Calu3 (cell line): ENCODE data around the gene ARFIP1. TPM values are rescaled to one million over a fixed set of nuclear protein-coding genes. Genes with fewer than 3 reads are reported as not detected.

Source experiments
- BruUV-seq: library from RNA; stranded (reverse); fragments of 400-500 nt; replicated peaks from 2 replicates; lab custom pipeline; 2021; lab: Mats Ljungman, UMichigan
- CTCF ChIA-PET: fragments of 300-600 bp; sonication (Branson Sonifier 250); formaldehyde crosslinking; loops from one replicate; lab custom pipeline; 2022; ENCODE audit warnings: antibody characterized with exemption; lab: Charles Lee
- DNase-seq: peaks from one replicate; pipeline ENCODE4 v3.0.0; 2022
- H3K27ac Mint-ChIP-seq: one replicate; pipeline ENCODE4 v1.8.0; 2022; ENCODE audit warnings: mixed read lengths; ENCODE audit not compliant: unreplicated experiment
- H3K27me3 Mint-ChIP-seq: one replicate; pipeline ENCODE4 v1.8.0; 2022; ENCODE audit warnings: mixed read lengths; ENCODE audit not compliant: unreplicated experiment
- H3K36me3 Mint-ChIP-seq: one replicate; pipeline ENCODE4 v1.8.0; 2022; ENCODE audit warnings: mild to moderate bottlenecking, moderate library complexity, mixed read lengths; ENCODE audit not compliant: insufficient read depth, unreplicated experiment
- H3K4me1 Mint-ChIP-seq: one replicate; pipeline ENCODE4 v1.8.0; 2022; ENCODE audit warnings: mild to moderate bottlenecking, low read depth, mixed read lengths; ENCODE audit not compliant: unreplicated experiment
- H3K4me3 Mint-ChIP-seq: one replicate; pipeline ENCODE4 v1.8.0; 2022; ENCODE audit warnings: mild to moderate bottlenecking, low read depth, moderate library complexity, mixed read lengths; ENCODE audit not compliant: unreplicated experiment
- H3K9me3 Mint-ChIP-seq: one replicate; pipeline ENCODE4 v1.8.0; 2022; ENCODE audit warnings: low read depth, mixed read lengths; ENCODE audit not compliant: unreplicated experiment
- CTCF ChIP-seq: fragments of 200-600 bp; IDR thresholded peaks from one replicate; pipeline ENCODE4 v1.8.0; 2022; ENCODE audit warnings: antibody characterized with exemption; ENCODE audit not compliant: unreplicated experiment
- intact Hi-C: fragments of 100-400 bp; cut with micrococcal nuclease; formaldehyde crosslinking; loops from one replicate; pipeline ENCODE4 v1.10.0; 2022; ENCODE audit not compliant: unreplicated experiment
- total RNA-seq: library from RNA; stranded (reverse); gene quantifications from 2 replicates; pipeline ENCODE4 v1.2.3, GENCODE V29; 2022

ARFIP1 gene
- total RNA-seq, 1 experiment from 2014 or later, result 35.5 TPM

- CTCF ChIA-PET, result no interaction called here
- no peaks in the 10 kb centered on the region for H3K9me3 Mint-ChIP-seq
- H3K36me3 Mint-ChIP-seq, result no peaks in the 10 kb centered on the region
- H3K4me3 Mint-ChIP-seq, result no peak overlapping the region
- intact Hi-C loops, result no loop called here
- no peak overlapping the region for H3K27ac Mint-ChIP-seq
- TF ChIP-seq CTCF, result no peak
- H3K27me3 Mint-ChIP-seq, result no peaks in the 10 kb centered on the region
- peaks cover 7% of the 10 kb centered on the region for H3K4me1 Mint-ChIP-seq
- no peak for DNase-seq
- BruUV-seq, result no TSS peak
These were observed 7.8 kb upstream of the ARFIP1 start for GRCh38 chr4:152771741-152772533.

- H3K9me3 Mint-ChIP-seq, result no peaks in the 10 kb centered on the region
- no peaks in the 10 kb centered on the region for H3K36me3 Mint-ChIP-seq
- peaks cover 8% of the 10 kb centered on the region for H3K4me1 Mint-ChIP-seq
- no peak overlapping the region for H3K27ac Mint-ChIP-seq
- CTCF ChIA-PET, result no interaction called here
- no TSS peak for BruUV-seq
- intact Hi-C loops, result no loop called here
- no peaks in the 10 kb centered on the region for H3K27me3 Mint-ChIP-seq
- no peak overlapping the region for H3K4me3 Mint-ChIP-seq
- no peak for TF ChIP-seq CTCF
- no peak for DNase-seq
These were observed 6.4 kb upstream of the ARFIP1 start for GRCh38 chr4:152773339-152773738.

GRCh38 chr4:152773953-152774352 lies 5.8 kb upstream of the ARFIP1 start:
- peaks cover 5% of the 10 kb centered on the region for H3K36me3 Mint-ChIP-seq
- H3K27me3 Mint-ChIP-seq, result no peaks in the 10 kb centered on the region
- H3K27ac Mint-ChIP-seq, result no peak overlapping the region
- BruUV-seq, result no TSS peak
- no peak for DNase-seq
- no peaks in the 10 kb centered on the region for H3K9me3 Mint-ChIP-seq
- intact Hi-C loops, result no loop called here
- H3K4me3 Mint-ChIP-seq, result no peak overlapping the region
- H3K4me1 Mint-ChIP-seq, result peaks cover 8% of the 10 kb centered on the region
- TF ChIP-seq CTCF, result no peak
- CTCF ChIA-PET, result no interaction called here

- H3K4me3 Mint-ChIP-seq, result no peak overlapping the region
- no peak overlapping the region for H3K27ac Mint-ChIP-seq
- peaks cover 8% of the 10 kb centered on the region for H3K4me1 Mint-ChIP-seq
- TF ChIP-seq CTCF, result no peak
- no peaks in the 10 kb centered on the region for H3K9me3 Mint-ChIP-seq
- no peaks in the 10 kb centered on the region for H3K27me3 Mint-ChIP-seq
- CTCF ChIA-PET, result interaction anchor here (0.5 kb wide), 1 partner anchor 22 kb away, joined by 3 read pairs; no protein-coding TSS in a partner anchor
- intact Hi-C loops, result no loop called here
- DNase-seq, result no peak
- peaks cover 29% of the 10 kb centered on the region for H3K36me3 Mint-ChIP-seq
- no TSS peak for BruUV-seq
These were observed 3.4 kb upstream of the ARFIP1 start for GRCh38 chr4:152776352-152776751.
